ENCODE measurements around the gene ACP2. TPM values are rescaled to one million over a fixed set of nuclear protein-coding genes. Genes with fewer than 3 reads are reported as not detected.

ACP2 gene
- total RNA-seq, 1 experiment from 2014 or later: 18.7 TPM

DNA sequence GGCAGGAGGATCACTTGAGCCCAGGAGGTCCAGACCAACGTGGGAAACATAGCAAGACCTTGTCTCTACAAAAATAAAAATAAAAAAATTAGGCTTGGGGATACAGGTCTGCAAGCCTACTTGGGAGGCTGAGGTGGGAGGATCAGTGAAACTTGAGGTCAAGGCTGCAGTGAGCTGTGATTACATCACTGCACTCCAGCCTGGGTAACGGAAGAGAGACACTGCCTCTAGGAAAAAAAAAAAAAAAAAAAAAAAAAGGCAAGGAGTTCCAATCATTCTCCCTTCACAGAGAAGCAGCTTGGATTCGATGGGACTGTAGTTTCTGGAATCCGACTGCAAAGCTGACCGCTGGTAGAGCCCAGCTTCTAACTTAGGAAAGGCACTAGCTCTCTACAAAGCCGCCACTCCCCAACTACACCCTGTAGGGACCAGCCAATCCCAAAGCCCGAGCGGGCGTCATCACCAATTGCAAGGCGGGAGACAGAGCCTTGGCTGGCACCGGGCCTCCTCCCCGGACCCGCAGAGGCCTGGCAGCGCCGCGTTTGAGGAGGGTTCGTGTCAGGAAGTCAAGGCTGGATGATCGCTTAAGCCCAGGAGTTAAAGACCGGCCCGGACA, 34.6 kb downstream of the ACP2 start:
- DNase-seq (ENCODE audit: low spot score) (peak; percentile 86), ATAC-seq (peak; percentile 89)
- peaks cover 17% of the 10 kb centered on the region for H3K36me3 Mint-ChIP-seq
- TF ChIP-seq NR1H2 (CRISPR knock-in tag; IDR thresholded peaks at IDR 0.05) (no peak), ZSCAN18 (CRISPR knock-in tag; IDR thresholded peaks at IDR 0.05) (no peak), CREM (CRISPR knock-in tag; IDR thresholded peaks at IDR 0.05) (0 out of 2 replicates have a peak, but pooled peaks have one; percentile 24), GRHL2 (CRISPR knock-in tag; IDR thresholded peaks at IDR 0.05; ENCODE audit: insufficient replicate concordance, severe bottlenecking) (no peak)
- H3K9me3 Mint-ChIP-seq: no peaks in the 10 kb centered on the region
- ChIA-PET POLR2A (interaction anchor here (0.5 to 3.4 kb wide), 21 partner anchors 8 to 513 kb away, joined by 3 to 114 read pairs (median 6); partner anchors contain the start of genes ACP2, NR1H3, PACSIN3 and PSMC3), CTCF (interaction anchor here (0.6 to 3.7 kb wide), 19 partner anchors 9 to 1459 kb away, joined by 3 to 65 read pairs (median 6); partner anchors contain the start of genes ACP2 and NR1H3)
- no peaks in the 10 kb centered on the region; the same call in 1 of the 2 replicates for H3K27me3 Mint-ChIP-seq (ENCODE audit: low read depth)
- peaks cover 29% of the 10 kb centered on the region for H3K4me1 Mint-ChIP-seq
- peak overlapping the region; percentile 97 for H3K4me3 Mint-ChIP-seq
- H3K27ac Mint-ChIP-seq: peak overlapping the region; percentile 100

- Mint-ChIP-seq H3K4me1 (peaks cover 22% of the 10 kb centered on the region), H3K9me3 (no peaks in the 10 kb centered on the region), H3K36me3 (peaks cover 10% of the 10 kb centered on the region), H3K27ac (no peak overlapping the region), H3K27me3 (ENCODE audit: low read depth) (no peaks in the 10 kb centered on the region; the same call in 1 of the 2 replicates), H3K4me3 (no peak overlapping the region)
- no peak for ATAC-seq
- ChIA-PET POLR2A (interaction anchor here (2.7 kb wide), 1 partner anchor 34 kb away, joined by 18 read pairs; no protein-coding TSS in a partner anchor), CTCF (interaction anchor here (0.7 kb wide), 2 partner anchors 21 to 453 kb away, joined by 3 read pairs; no protein-coding TSS in a partner anchor)
- no peak for DNase-seq (ENCODE audit: low spot score)
- TF ChIP-seq, protein P1, sequence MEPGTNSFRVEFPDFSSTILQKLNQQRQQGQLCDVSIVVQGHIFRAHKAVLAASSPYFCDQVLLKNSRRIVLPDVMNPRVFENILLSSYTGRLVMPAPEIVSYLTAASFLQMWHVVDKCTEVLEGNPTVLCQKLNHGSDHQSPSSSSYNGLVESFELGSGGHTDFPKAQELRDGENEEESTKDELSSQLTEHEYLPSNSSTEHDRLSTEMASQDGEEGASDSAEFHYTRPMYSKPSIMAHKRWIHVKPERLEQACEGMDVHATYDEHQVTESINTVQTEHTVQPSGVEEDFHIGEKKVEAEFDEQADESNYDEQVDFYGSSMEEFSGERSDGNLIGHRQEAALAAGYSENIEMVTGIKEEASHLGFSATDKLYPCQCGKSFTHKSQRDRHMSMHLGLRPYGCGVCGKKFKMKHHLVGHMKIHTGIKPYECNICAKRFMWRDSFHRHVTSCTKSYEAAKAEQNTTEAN (CRISPR knock-in tag; IDR thresholded peaks at IDR 0.05): no peak
Observed at GRCh38 chr11:47212938-47213337, 35.7 kb downstream of the ACP2 start.

DNA sequence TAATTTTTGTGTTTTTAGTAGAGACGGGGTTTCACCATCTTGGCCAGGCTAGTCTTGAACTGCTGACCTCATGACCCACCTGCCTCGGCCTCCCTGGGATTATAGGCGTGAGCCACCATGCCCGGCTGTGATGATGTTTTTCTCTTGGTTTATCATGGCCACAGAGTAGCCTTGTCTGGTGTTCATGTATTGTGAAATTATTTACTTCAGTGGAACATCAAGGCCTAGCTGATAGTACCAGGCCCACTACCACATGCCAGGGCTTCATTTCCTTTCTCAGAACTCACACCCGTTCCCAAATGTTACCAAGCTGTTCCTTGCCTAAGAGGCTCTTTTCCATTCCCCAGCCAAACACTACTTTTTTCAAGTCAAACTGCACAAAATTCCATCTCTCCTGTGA, 40.0 kb downstream of the ACP2 start:
- Mint-ChIP-seq H3K4me3 (no peak overlapping the region), H3K9me3 (no peaks in the 10 kb centered on the region), H3K27ac (no peak overlapping the region), H3K36me3 (no peaks in the 10 kb centered on the region; the same call in 1 of the 2 replicates), H3K4me1 (peaks cover 10% of the 10 kb centered on the region), H3K27me3 (ENCODE audit: low read depth) (no peaks in the 10 kb centered on the region; the same call in 1 of the 2 replicates)
- DNase-seq (ENCODE audit: low spot score) (no peak), ATAC-seq (no peak)
- CTCF ChIA-PET: interaction anchor here (2.3 kb wide), 1 partner anchor 56 kb away, joined by 6 read pairs; no protein-coding TSS in a partner anchor
- POLR2A ChIA-PET: no interaction called here
- no peak for TF ChIP-seq JAZF1 (CRISPR knock-in tag; IDR thresholded peaks at IDR 0.05)
- TF ChIP-seq ZSCAN18 (CRISPR knock-in tag; IDR thresholded peaks at IDR 0.05): no peak
- no peak for TF ChIP-seq JUN (CRISPR knock-in tag; IDR thresholded peaks at IDR 0.05)
- no peak for TF ChIP-seq ZNF263 (CRISPR knock-in tag; IDR thresholded peaks at IDR 0.05; ENCODE audit: low read depth)
- TF ChIP-seq AFF4 (CRISPR knock-in tag; IDR thresholded peaks at IDR 0.05; ENCODE audit: borderline replicate concordance): no peak
- TF ChIP-seq TEAD4 (CRISPR knock-in tag; IDR thresholded peaks at IDR 0.05): no peak
- TF ChIP-seq OVOL2 (CRISPR knock-in tag; IDR thresholded peaks at IDR 0.05; ENCODE audit: borderline replicate concordance): no peak
- TF ChIP-seq EMX1 (CRISPR knock-in tag; IDR thresholded peaks at IDR 0.05): no peak
- TF ChIP-seq MAX (CRISPR knock-in tag; IDR thresholded peaks at IDR 0.05): no peak
- TF ChIP-seq, protein P2, sequence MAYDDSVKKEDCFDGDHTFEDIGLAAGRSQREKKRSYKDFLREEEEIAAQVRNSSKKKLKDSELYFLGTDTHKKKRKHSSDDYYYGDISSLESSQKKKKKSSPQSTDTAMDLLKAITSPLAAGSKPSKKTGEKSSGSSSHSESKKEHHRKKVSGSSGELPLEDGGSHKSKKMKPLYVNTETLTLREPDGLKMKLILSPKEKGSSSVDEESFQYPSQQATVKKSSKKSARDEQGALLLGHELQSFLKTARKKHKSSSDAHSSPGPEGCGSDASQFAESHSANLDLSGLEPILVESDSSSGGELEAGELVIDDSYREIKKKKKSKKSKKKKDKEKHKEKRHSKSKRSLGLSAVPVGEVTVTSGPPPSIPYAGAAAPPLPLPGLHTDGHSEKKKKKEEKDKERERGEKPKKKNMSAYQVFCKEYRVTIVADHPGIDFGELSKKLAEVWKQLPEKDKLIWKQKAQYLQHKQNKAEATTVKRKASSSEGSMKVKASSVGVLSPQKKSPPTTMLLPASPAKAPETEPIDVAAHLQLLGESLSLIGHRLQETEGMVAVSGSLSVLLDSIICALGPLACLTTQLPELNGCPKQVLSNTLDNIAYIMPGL (CRISPR knock-in tag; IDR thresholded peaks at IDR 0.05): no peak
- TF ChIP-seq, protein P3, sequence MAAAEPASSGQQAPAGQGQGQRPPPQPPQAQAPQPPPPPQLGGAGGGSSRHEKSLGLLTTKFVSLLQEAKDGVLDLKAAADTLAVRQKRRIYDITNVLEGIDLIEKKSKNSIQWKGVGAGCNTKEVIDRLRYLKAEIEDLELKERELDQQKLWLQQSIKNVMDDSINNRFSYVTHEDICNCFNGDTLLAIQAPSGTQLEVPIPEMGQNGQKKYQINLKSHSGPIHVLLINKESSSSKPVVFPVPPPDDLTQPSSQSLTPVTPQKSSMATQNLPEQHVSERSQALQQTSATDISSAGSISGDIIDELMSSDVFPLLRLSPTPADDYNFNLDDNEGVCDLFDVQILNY (CRISPR knock-in tag; IDR thresholded peaks at IDR 0.05): no peak
- TF ChIP-seq ZNF317 (CRISPR knock-in tag; IDR thresholded peaks at IDR 0.05; ENCODE audit: borderline replicate concordance, low read depth): no peak
- TF ChIP-seq, protein P4, sequence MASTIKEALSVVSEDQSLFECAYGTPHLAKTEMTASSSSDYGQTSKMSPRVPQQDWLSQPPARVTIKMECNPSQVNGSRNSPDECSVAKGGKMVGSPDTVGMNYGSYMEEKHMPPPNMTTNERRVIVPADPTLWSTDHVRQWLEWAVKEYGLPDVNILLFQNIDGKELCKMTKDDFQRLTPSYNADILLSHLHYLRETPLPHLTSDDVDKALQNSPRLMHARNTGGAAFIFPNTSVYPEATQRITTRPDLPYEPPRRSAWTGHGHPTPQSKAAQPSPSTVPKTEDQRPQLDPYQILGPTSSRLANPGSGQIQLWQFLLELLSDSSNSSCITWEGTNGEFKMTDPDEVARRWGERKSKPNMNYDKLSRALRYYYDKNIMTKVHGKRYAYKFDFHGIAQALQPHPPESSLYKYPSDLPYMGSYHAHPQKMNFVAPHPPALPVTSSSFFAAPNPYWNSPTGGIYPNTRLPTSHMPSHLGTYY (CRISPR knock-in tag; IDR thresholded peaks at IDR 0.05): no peak
